Measurements from ENCODE around the gene SLC2A11. TPM values are rescaled to one million over a fixed set of nuclear protein-coding genes. Genes with fewer than 3 reads are reported as not detected.

Gene SLC2A11
- polyA plus RNA-seq, 3 donors = 1.3 to 3.3 (median 2.5) TPM

DNA sequence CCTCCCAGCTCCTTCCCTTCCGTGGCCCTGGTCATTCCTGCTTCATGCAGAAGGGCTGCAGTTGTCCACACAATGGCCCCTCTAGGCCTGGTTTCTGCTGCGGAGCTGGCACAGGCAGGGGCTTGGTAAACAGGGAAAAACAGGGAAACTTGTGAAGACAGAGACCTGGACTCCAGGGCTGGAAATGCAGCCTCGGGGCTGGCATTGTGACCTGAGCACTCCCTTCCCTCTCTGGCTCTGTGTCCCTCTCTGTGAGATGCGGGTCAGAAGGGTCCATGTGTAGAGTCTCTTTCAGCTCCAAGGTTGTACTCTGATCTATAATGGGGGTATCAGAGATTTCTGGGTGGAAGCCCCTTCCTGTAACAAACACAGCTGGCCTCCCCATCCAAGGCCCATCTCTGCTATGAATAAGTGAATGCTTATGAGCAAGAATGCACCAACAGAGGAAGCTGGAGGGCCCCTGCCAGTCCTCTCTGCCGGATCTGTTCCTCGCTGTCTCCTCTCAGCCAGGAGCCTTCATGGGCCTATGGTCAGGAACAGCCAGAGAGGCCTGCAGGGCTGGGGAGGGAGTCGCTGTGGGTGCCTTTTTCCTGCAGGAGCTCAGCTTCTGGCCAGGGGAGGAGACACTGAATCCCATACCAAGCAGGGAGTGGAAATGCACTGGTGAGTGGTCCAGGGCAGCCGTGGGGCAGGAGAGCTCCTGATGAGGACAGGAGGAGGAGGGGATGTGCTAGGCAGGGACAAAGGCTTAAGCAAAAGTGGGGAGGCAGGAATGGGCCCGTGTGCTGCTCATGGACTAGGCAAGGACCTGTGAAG lies 12.2 kb upstream of the SLC2A11 start:
- peaks cover 0 to 5% of the 10 kb centered on the region in 2 donors for H3K27me3 ChIP-seq (ENCODE audit: control insufficient read depth in 2 of 2, insufficient read depth in 2 of 2, low read length in 2 of 2)
- TF ChIP-seq, protein P1, sequence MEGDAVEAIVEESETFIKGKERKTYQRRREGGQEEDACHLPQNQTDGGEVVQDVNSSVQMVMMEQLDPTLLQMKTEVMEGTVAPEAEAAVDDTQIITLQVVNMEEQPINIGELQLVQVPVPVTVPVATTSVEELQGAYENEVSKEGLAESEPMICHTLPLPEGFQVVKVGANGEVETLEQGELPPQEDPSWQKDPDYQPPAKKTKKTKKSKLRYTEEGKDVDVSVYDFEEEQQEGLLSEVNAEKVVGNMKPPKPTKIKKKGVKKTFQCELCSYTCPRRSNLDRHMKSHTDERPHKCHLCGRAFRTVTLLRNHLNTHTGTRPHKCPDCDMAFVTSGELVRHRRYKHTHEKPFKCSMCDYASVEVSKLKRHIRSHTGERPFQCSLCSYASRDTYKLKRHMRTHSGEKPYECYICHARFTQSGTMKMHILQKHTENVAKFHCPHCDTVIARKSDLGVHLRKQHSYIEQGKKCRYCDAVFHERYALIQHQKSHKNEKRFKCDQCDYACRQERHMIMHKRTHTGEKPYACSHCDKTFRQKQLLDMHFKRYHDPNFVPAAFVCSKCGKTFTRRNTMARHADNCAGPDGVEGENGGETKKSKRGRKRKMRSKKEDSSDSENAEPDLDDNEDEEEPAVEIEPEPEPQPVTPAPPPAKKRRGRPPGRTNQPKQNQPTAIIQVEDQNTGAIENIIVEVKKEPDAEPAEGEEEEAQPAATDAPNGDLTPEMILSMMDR (IDR thresholded peaks at IDR 0.05) = no peak
- H3K36me3 ChIP-seq (replicated peaks in 1 of 2; ENCODE audit: control insufficient read depth in 1 of 2, insufficient read depth in 2 of 2, low read length in 2 of 2) = no peaks in the 10 kb centered on the region
- no peak overlapping the region for H3K9ac ChIP-seq (ENCODE audit: insufficient read depth, low read length, poor library complexity, severe bottlenecking)
- peaks cover 17 to 20% of the 10 kb centered on the region in 2 donors for H3K4me1 ChIP-seq (ENCODE audit: control insufficient read depth in 1 of 2, insufficient read depth in 2 of 2, low read length in 2 of 2)
- peaks cover 0 to 2% (median 0%) of the 10 kb centered on the region in 7 donors for H3K9me3 Mint-ChIP-seq
- H3K36me3 Mint-ChIP-seq = no peaks in the 10 kb centered on the region
- H3K27ac ChIP-seq (ENCODE audit: low read depth in 1 of 2, low read length in 2 of 2) = no peak overlapping the region
- no peaks in the 10 kb centered on the region for H3K79me2 ChIP-seq (ENCODE audit: insufficient read depth, low read length)
- H3K4me2 ChIP-seq (replicated peaks; ENCODE audit: extremely low read depth, low read length, poor library complexity, severe bottlenecking) = no peak overlapping the region
- no peak overlapping the region for H2AFZ ChIP-seq (ENCODE audit: insufficient read depth, low read depth, low read length, poor library complexity, severe bottlenecking)
- H3K27me3 Mint-ChIP-seq (ENCODE audit: low read depth in 3 of 3) = peaks cover 8 to 12% (median 10%) of the 10 kb centered on the region in 3 donors
- no peaks in the 10 kb centered on the region for H3K9me3 ChIP-seq (replicated peaks in 1 of 2; ENCODE audit: control insufficient read depth in 1 of 2, insufficient read depth in 1 of 2, low read length in 2 of 2)
- no peak overlapping the region for H3K4me3 Mint-ChIP-seq
- H3K4me3 ChIP-seq (replicated peaks in 1 of 3; ENCODE audit: low read depth in 2 of 3, low read length in 3 of 3) = no peak overlapping the region
- DNase-seq = no peak
- WGBS (ENCODE audit: insufficient coverage) = 61% methylated on average over 7 of the region's 9 CpGs
- peaks cover 16% of the 10 kb centered on the region for H3K4me1 Mint-ChIP-seq
- intact Hi-C loops (cut with micrococcal nuclease) = loop anchor here in 1 of 2 donors (5.0 kb wide), 1 partner anchor 298 kb away; no protein-coding TSS in a partner anchor
- H3K27ac Mint-ChIP-seq = no peak overlapping the region
- H4K20me1 ChIP-seq (ENCODE audit: insufficient read depth, low read length) = no peaks in the 10 kb centered on the region

DNA sequence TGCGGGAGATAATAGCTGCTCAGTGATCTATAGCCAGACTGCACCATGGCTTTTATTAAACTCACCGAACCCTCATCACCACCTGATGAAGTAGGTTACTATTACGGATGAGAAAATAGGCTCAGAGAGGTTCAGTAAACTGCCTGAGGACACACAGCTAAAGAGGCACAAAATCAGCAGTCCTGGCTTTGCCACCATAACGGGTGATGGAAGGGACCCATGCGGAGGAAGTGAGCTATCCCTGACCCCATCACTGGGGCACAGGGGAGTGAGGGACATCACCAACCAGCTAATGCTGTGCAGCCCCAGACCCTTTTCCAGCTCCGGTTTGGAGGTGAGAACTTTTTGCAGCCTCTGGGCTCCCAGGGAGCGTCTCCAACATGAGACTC lies 11.6 kb upstream of the SLC2A11 start:
- Mint-ChIP-seq H3K27ac (no peak overlapping the region), H3K4me1 (peaks cover 16% of the 10 kb centered on the region), H3K9me3 (peaks cover 0 to 2% (median 0%) of the 10 kb centered on the region in 7 donors), H3K36me3 (no peaks in the 10 kb centered on the region), H3K4me3 (no peak overlapping the region), H3K27me3 (ENCODE audit: low read depth in 3 of 3) (peaks cover 8 to 12% (median 10%) of the 10 kb centered on the region in 3 donors)
- 66% methylated on average over 4 of the region's 7 CpGs for WGBS (ENCODE audit: insufficient coverage)
- Histone ChIP-seq H3K4me1 (ENCODE audit: control insufficient read depth in 1 of 2, insufficient read depth in 2 of 2, low read length in 2 of 2) (peaks cover 17 to 20% of the 10 kb centered on the region in 2 donors), H3K4me2 (replicated peaks; ENCODE audit: extremely low read depth, low read length, poor library complexity, severe bottlenecking) (no peak overlapping the region), H3K9ac (ENCODE audit: insufficient read depth, low read length, poor library complexity, severe bottlenecking) (no peak overlapping the region), H3K27me3 (ENCODE audit: control insufficient read depth in 2 of 2, insufficient read depth in 2 of 2, low read length in 2 of 2) (peaks cover 0 to 5% of the 10 kb centered on the region in 2 donors), H3K9me3 (replicated peaks in 1 of 2; ENCODE audit: control insufficient read depth in 1 of 2, insufficient read depth in 1 of 2, low read length in 2 of 2) (no peaks in the 10 kb centered on the region), H3K79me2 (ENCODE audit: insufficient read depth, low read length) (no peaks in the 10 kb centered on the region), H3K27ac (ENCODE audit: low read depth in 1 of 2, low read length in 2 of 2) (no peak overlapping the region), H4K20me1 (ENCODE audit: insufficient read depth, low read length) (no peaks in the 10 kb centered on the region), H3K4me3 (replicated peaks in 1 of 3; ENCODE audit: low read depth in 2 of 3, low read length in 3 of 3) (no peak overlapping the region), H2AFZ (ENCODE audit: insufficient read depth, low read depth, low read length, poor library complexity, severe bottlenecking) (no peak overlapping the region), H3K36me3 (replicated peaks in 1 of 2; ENCODE audit: control insufficient read depth in 1 of 2, insufficient read depth in 2 of 2, low read length in 2 of 2) (no peaks in the 10 kb centered on the region)
- TF ChIP-seq, protein P1 (IDR thresholded peaks at IDR 0.05) = no peak
- intact Hi-C loops (cut with micrococcal nuclease) = loop anchor here in 1 of 2 donors (5.0 kb wide), 1 partner anchor 299 kb away; no protein-coding TSS in a partner anchor
- DNase-seq = no peak

Data from CD14-positive monocyte (primary cell).